Measurements from ENCODE around the gene HLA-DOB.

Gene HLA-DOB

GRCh38 chr6:32844839-32845383, 28.1 kb upstream of the HLA-DOB start:
- Histone ChIP-seq H2AK5ac (ENCODE audit: low read length) (no peak overlapping the region), H3K4me3 (ENCODE audit: low read depth, low read length) (no peak overlapping the region), H3K14ac (ENCODE audit: low read length) (no peak overlapping the region), H2BK120ac (ENCODE audit: insufficient read depth, low read length, poor library complexity) (no peak overlapping the region), H3K9me3 (ENCODE audit: insufficient read depth, low read depth, low read length) (peaks cover 5% of the 10 kb centered on the region), H3K4me2 (ENCODE audit: low read length) (peak overlapping the region; percentile 62), H4K8ac (ENCODE audit: low read depth, low read length) (peak overlapping the region; percentile 42), H3K18ac (ENCODE audit: low read length) (no peak overlapping the region), H3K27ac (ENCODE audit: low read depth, low read length) (no peak overlapping the region), H3K9ac (ENCODE audit: low read length) (no peak overlapping the region), H4K91ac (ENCODE audit: low read depth, low read length) (no peak overlapping the region), H3K27me3 (ENCODE audit: insufficient read depth, low read length) (peaks cover 26% of the 10 kb centered on the region), H3K79me1 (ENCODE audit: low read length) (no peaks in the 10 kb centered on the region), H3K36me3 (ENCODE audit: control insufficient read depth in 1 of 2, insufficient read depth in 2 of 2, low read length in 2 of 2) (no peaks in the 10 kb centered on the region), H2AFZ (ENCODE audit: insufficient read depth, low read length, poor library complexity) (no peak overlapping the region), H3K23ac (ENCODE audit: low read length) (no peak overlapping the region), H3K4ac (ENCODE audit: low read depth, low read length) (no peak overlapping the region), H3K79me2 (ENCODE audit: control insufficient read depth, insufficient read depth, low read length, poor library complexity) (no peaks in the 10 kb centered on the region), H2BK5ac (ENCODE audit: low read depth, low read length, poor library complexity) (no peak overlapping the region), H4K12ac (ENCODE audit: low read depth, low read length) (no peak overlapping the region), H3K4me1 (ENCODE audit: control insufficient read depth in 1 of 2, insufficient read depth in 2 of 2, low read length in 2 of 2) (peaks cover 2 to 8% of the 10 kb centered on the region in 2 experiments), H2BK12ac (ENCODE audit: low read length) (no peak overlapping the region)
- DNase-seq = no peak
- WGBS (ENCODE audit: extremely low coverage, insufficient coverage, insufficient read length) = no CpG with 5 or more reads among the region's 19 CpGs

- Histone ChIP-seq H2BK120ac (ENCODE audit: insufficient read depth, low read length, poor library complexity) (no peak within 1 kb of the TSS), H3K4me3 (ENCODE audit: low read depth, low read length) (peak within 1 kb of the TSS; percentile 29), H3K4me2 (ENCODE audit: low read length) (peak within 1 kb of the TSS; percentile 62), H4K8ac (ENCODE audit: low read depth, low read length) (peak within 1 kb of the TSS; percentile 42), H3K27me3 (ENCODE audit: insufficient read depth, low read length) (peaks cover 26% of the 10 kb centered on the region), H3K4ac (ENCODE audit: low read depth, low read length) (no peak within 1 kb of the TSS), H2AFZ (ENCODE audit: insufficient read depth, low read length, poor library complexity) (no peak within 1 kb of the TSS), H3K9me3 (ENCODE audit: insufficient read depth, low read depth, low read length) (peaks cover 5% of the 10 kb centered on the region), H3K36me3 (ENCODE audit: control insufficient read depth in 1 of 2, insufficient read depth in 2 of 2, low read length in 2 of 2) (no peaks in the 10 kb centered on the region), H2BK5ac (ENCODE audit: low read depth, low read length, poor library complexity) (no peak within 1 kb of the TSS), H3K79me2 (ENCODE audit: control insufficient read depth, insufficient read depth, low read length, poor library complexity) (no peaks in the 10 kb centered on the region), H3K18ac (ENCODE audit: low read length) (no peak within 1 kb of the TSS), H4K12ac (ENCODE audit: low read depth, low read length) (no peak within 1 kb of the TSS), H3K9ac (ENCODE audit: low read length) (no peak within 1 kb of the TSS), H3K27ac (ENCODE audit: low read depth, low read length) (no peak within 1 kb of the TSS), H3K23ac (ENCODE audit: low read length) (no peak within 1 kb of the TSS), H3K4me1 (ENCODE audit: control insufficient read depth in 1 of 2, insufficient read depth in 2 of 2, low read length in 2 of 2) (peaks cover 2 to 8% of the 10 kb centered on the region in 2 experiments), H3K79me1 (ENCODE audit: low read length) (no peaks in the 10 kb centered on the region), H3K14ac (ENCODE audit: low read length) (no peak within 1 kb of the TSS), H2BK12ac (ENCODE audit: low read length) (no peak within 1 kb of the TSS), H2AK5ac (ENCODE audit: low read length) (no peak within 1 kb of the TSS), H4K91ac (ENCODE audit: low read depth, low read length) (no peak within 1 kb of the TSS)
- DNase-seq = peak; percentile 96 to 98
- no CpG with 5 or more reads among the region's 40 CpGs for WGBS (ENCODE audit: extremely low coverage, insufficient coverage, insufficient read length)
These were observed 27.4 kb upstream of the HLA-DOB start, which contains the start of gene PSMB8 for GRCh38 chr6:32843979-32844838. Gene PSMB8, minus strand, starts transcription at chr6:32844047. Its CDS starts 51 bp downstream, at chr6:32843996.

GRCh38 chr6:32843331-32843978, 26.7 kb upstream of the HLA-DOB start:
- Histone ChIP-seq H3K79me1 (ENCODE audit: low read length) (no peaks in the 10 kb centered on the region), H3K14ac (ENCODE audit: low read length) (no peak overlapping the region), H2BK12ac (ENCODE audit: low read length) (no peak overlapping the region), H3K36me3 (ENCODE audit: control insufficient read depth in 1 of 2, insufficient read depth in 2 of 2, low read length in 2 of 2) (no peaks in the 10 kb centered on the region), H3K27me3 (ENCODE audit: insufficient read depth, low read length) (peaks cover 26% of the 10 kb centered on the region), H3K4me1 (ENCODE audit: control insufficient read depth in 1 of 2, insufficient read depth in 2 of 2, low read length in 2 of 2) (peaks cover 2 to 8% of the 10 kb centered on the region in 2 experiments), H3K9ac (ENCODE audit: low read length) (no peak overlapping the region), H2BK120ac (ENCODE audit: insufficient read depth, low read length, poor library complexity) (no peak overlapping the region), H2AFZ (ENCODE audit: insufficient read depth, low read length, poor library complexity) (no peak overlapping the region), H3K9me3 (ENCODE audit: insufficient read depth, low read depth, low read length) (peaks cover 5% of the 10 kb centered on the region), H3K4me2 (ENCODE audit: low read length) (peak overlapping the region; percentile 62), H2AK5ac (ENCODE audit: low read length) (no peak overlapping the region), H3K79me2 (ENCODE audit: control insufficient read depth, insufficient read depth, low read length, poor library complexity) (no peaks in the 10 kb centered on the region), H4K8ac (ENCODE audit: low read depth, low read length) (no peak overlapping the region), H3K27ac (ENCODE audit: low read depth, low read length) (no peak overlapping the region), H3K18ac (ENCODE audit: low read length) (no peak overlapping the region), H3K23ac (ENCODE audit: low read length) (no peak overlapping the region), H2BK5ac (ENCODE audit: low read depth, low read length, poor library complexity) (no peak overlapping the region), H4K91ac (ENCODE audit: low read depth, low read length) (no peak overlapping the region), H3K4ac (ENCODE audit: low read depth, low read length) (no peak overlapping the region), H4K12ac (ENCODE audit: low read depth, low read length) (no peak overlapping the region), H3K4me3 (ENCODE audit: low read depth, low read length) (no peak overlapping the region)
- no CpG with 5 or more reads among the region's 28 CpGs for WGBS (ENCODE audit: extremely low coverage, insufficient coverage, insufficient read length)
- DNase-seq = peak in 1 of 2 donors; percentile 43

GRCh38 chr6:32842690-32843089, 25.9 kb upstream of the HLA-DOB start:
- Histone ChIP-seq H3K79me2 (ENCODE audit: control insufficient read depth, insufficient read depth, low read length, poor library complexity) (no peaks in the 10 kb centered on the region), H3K4ac (ENCODE audit: low read depth, low read length) (no peak overlapping the region), H3K36me3 (ENCODE audit: control insufficient read depth in 1 of 2, insufficient read depth in 2 of 2, low read length in 2 of 2) (no peaks in the 10 kb centered on the region), H2AK5ac (ENCODE audit: low read length) (no peak overlapping the region), H2AFZ (ENCODE audit: insufficient read depth, low read length, poor library complexity) (no peak overlapping the region), H3K27ac (ENCODE audit: low read depth, low read length) (no peak overlapping the region), H3K23ac (ENCODE audit: low read length) (no peak overlapping the region), H3K9ac (ENCODE audit: low read length) (no peak overlapping the region), H3K4me2 (ENCODE audit: low read length) (no peak overlapping the region), H3K4me1 (ENCODE audit: control insufficient read depth in 1 of 2, insufficient read depth in 2 of 2, low read length in 2 of 2) (peaks cover 7 to 12% of the 10 kb centered on the region in 2 experiments), H4K12ac (ENCODE audit: low read depth, low read length) (no peak overlapping the region), H2BK5ac (ENCODE audit: low read depth, low read length, poor library complexity) (no peak overlapping the region), H3K9me3 (ENCODE audit: insufficient read depth, low read depth, low read length) (peaks cover 5% of the 10 kb centered on the region), H3K27me3 (ENCODE audit: insufficient read depth, low read length) (peaks cover 26% of the 10 kb centered on the region), H3K79me1 (ENCODE audit: low read length) (no peaks in the 10 kb centered on the region), H2BK120ac (ENCODE audit: insufficient read depth, low read length, poor library complexity) (no peak overlapping the region), H3K18ac (ENCODE audit: low read length) (no peak overlapping the region), H3K4me3 (ENCODE audit: low read depth, low read length) (no peak overlapping the region), H4K91ac (ENCODE audit: low read depth, low read length) (no peak overlapping the region), H3K14ac (ENCODE audit: low read length) (no peak overlapping the region), H4K8ac (ENCODE audit: low read depth, low read length) (no peak overlapping the region), H2BK12ac (ENCODE audit: low read length) (no peak overlapping the region)
- WGBS (ENCODE audit: extremely low coverage, insufficient coverage, insufficient read length) = no CpG with 5 or more reads among the region's 8 CpGs
- DNase-seq = peak; percentile 80 to 87
